ENCODE measurements around the gene LRTM1.

- TF ChIP-seq CTCF (IDR thresholded peaks at IDR 0.05; ENCODE audit: borderline replicate concordance, extremely low read depth, low read length, poor library complexity, severe bottlenecking) (no peak), EZH2 (IDR thresholded peaks at IDR 0.05; ENCODE audit: borderline replicate concordance, low read depth, low read length, severe bottlenecking) (no peak)
These were observed 21.7 kb upstream of the LRTM1 start for GRCh38 chr3:54949491-54950044.
